ENCODE data around the gene SAT2.

GRCh38 chr17:7636163-7636562 lies 8.5 kb upstream of the SAT2 start:
- TF ChIP-seq CTCF (IDR thresholded peaks at IDR 0.05) (no peak), EP300 (IDR thresholded peaks at IDR 0.05) (no peak), POLR2A (IDR thresholded peaks at IDR 0.05) (no peak)
